Spleen (tissue), 11 donors: ENCODE measurements around the gene TNS1. TPM values are rescaled to one million over a fixed set of nuclear protein-coding genes. Genes with fewer than 3 reads are reported as not detected.
A peak's percentile ranks its signal among the peaks of the same experiment; 100 is the strongest.

ENCODE experiments used
- DNase-seq: peaks from one replicate; pipeline ENCODE4 v3.0.0-alpha.2; 2020
- H3K27ac ChIP-seq, 8 donors: fragments of 200-600 bp; sonication (generic) in 7 of 8; 1 replicate in 4 of 8; 2 replicates in 4 of 8; pipeline versions ENCODE4 v1.5.0 to v1.8.0; 2016 to 2021; ENCODE audit warnings: inconsistent platforms in 4 of 8, mild to moderate bottlenecking in 4 of 8, moderate library complexity in 1 of 8
- H3K27me3 ChIP-seq, 7 donors: fragments of 200-600 bp; sonication (generic) in 6 of 7; replicated peaks in 1 of 7; 1 replicate in 4 of 7; 2 replicates in 3 of 7; pipeline versions ENCODE4 v1.5.0 to v1.8.0; 2016 to 2021; ENCODE audit warnings: inconsistent platforms in 3 of 7, mild to moderate bottlenecking in 1 of 7
- H3K36me3 ChIP-seq, 6 donors: fragments of 200-600 bp; sonication (generic) in 5 of 6; 1 replicate in 4 of 6; 2 replicates in 2 of 6; pipeline versions ENCODE4 v1.5.0 to v1.8.0; 2016 to 2021; ENCODE audit warnings: inconsistent platforms in 2 of 6
- H3K4me1 ChIP-seq, 6 donors: fragments of 200-600 bp; sonication (generic) in 5 of 6; 1 replicate in 3 of 6; 2 replicates in 3 of 6; pipeline versions ENCODE4 v1.5.0 to v1.8.0; 2016 to 2021; ENCODE audit warnings: inconsistent platforms in 3 of 6
- H3K4me3 ChIP-seq, 8 donors: fragments of 200-600 bp; sonication (generic) in 7 of 8; 1 replicate in 4 of 8; 2 replicates in 4 of 8; pipeline versions ENCODE4 v1.5.0 to v1.8.0; 2016 to 2021; ENCODE audit warnings: inconsistent platforms in 4 of 8, mild to moderate bottlenecking in 4 of 8, moderate library complexity in 2 of 8
- H3K9me3 ChIP-seq, 8 donors: fragments of 200-600 bp; sonication (generic) in 7 of 8; 1 replicate in 4 of 8; 2 replicates in 4 of 8; pipeline versions ENCODE4 v1.5.0 to v1.8.0; 2016 to 2021; ENCODE audit warnings: inconsistent platforms in 4 of 8
- POLR2A ChIP-seq, 3 donors: fragments of 450-650 bp; IDR thresholded peaks; one replicate each; pipeline ENCODE4 v1.5.1; 2017; ENCODE audit warnings: antibody characterized with exemption in 3 of 3, mild to moderate bottlenecking in 1 of 3
- POLR2AphosphoS5 ChIP-seq, 3 donors: sonication (generic); formaldehyde crosslinking; IDR thresholded peaks; one replicate each; pipeline ENCODE4 v1.5.1; 2017; ENCODE audit warnings: antibody characterized with exemption in 3 of 3
- WGBS, 5 donors: extraction: QIAGEN DNeasy Blood & Tissue Kit in 3 of 5; methylation state at CpG; one replicate each; pipeline versions ENCODE4 v1.1.5 to v1.1.7; 2013 to 2018; 5-methylcytosine and 5-hydroxymethylcytosine counted together
- intact Hi-C: fragments of 100-400 bp; cut with DNase I; formaldehyde crosslinking; loops from one replicate; pipeline ENCODE4 v1.15.0; 2023; ENCODE audit warnings: low total_unique reads
- polyA plus RNA-seq, 3 donors: library from polyadenylated mRNA; stranded (reverse); fragments of 200-250 nt; gene quantifications; one replicate each; pipeline ENCODE4 v1.2.1, GENCODE V29; 2013
- total RNA-seq, 7 donors: library from RNA; depleted of rRNA in 3 of 7; stranded (reverse); fragments of >200 nt in 3 of 7; fragmentation: NEBNext Ultra II Directional in 4 of 7; extraction: Animal tissue kit (Norgen Biotek cat#: 25700) in 4 of 7; gene quantifications; one replicate each; pipeline versions ENCODE4 v1.1.0 to v1.2.1, GENCODE V29; 2016 to 2021
- TF ChIP-seq, protein P1 (sequence below), 11 experiments: fragments of 200-600 bp in 7 of 11; fragments of 450-650 bp in 4 of 11; sonication (generic) in 4 of 11; IDR thresholded peaks in 8 of 11; conservative IDR thresholded peaks in 3 of 11; 1 replicate in 7 of 11; 2 replicates in 4 of 11; pipeline versions ENCODE4 v1.4.0 to v1.8.0; 2016 to 2021; ENCODE audit warnings: antibody characterized with exemption in 11 of 11, inconsistent platforms in 4 of 11, mild to moderate bottlenecking in 1 of 11
- donor health status: healthy with polysubstance abuse.
- donor health status: DM: no; HTN: no; CAD: no; lungs with moderate emphysema.
- donor health status: DM: no; HTN: no; CAD: no.
- donor health status: Bipolar disorder and iron deficiency.
- donor health status: healthy.
- donor health status: DM: no; HTN: no; CAD: no.
- donor health status: DM: yes; HTN: yes; CAD: no.

TNS1 gene
- total and polyA plus RNA-seq, 10 donors = 6.9 to 580 (median 246) TPM

DNA sequence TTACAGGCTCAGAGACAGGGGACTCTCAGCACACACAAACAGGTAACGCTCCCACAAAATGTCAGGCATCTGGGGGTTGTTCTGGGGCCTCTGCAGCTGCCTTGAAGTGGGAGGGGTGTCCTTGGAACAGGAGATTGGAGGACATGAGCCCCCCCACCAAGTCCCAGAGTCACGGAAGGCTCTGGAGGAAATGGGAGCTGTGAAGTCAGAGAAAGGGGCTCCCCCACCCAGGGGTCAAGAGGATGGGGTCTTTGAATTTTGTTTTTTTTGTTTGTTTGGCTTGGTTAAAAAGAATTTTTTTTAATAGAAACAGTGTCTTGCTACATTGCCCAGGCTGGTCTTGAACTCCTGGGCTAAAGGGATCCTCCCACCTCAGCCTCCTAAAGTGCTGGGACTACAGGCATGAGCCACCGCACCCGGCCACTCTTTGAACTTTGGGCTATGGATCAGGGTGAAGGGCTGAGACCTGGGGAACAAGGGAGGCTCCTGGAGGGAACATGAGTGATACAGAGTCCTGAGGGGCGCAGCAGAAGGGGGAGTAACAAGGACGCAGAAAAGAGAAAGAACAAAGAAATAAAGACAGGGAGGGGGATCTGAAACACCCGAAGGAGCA lies 46.8 kb downstream of the TNS1 start:
- TF ChIP-seq POLR2A (IDR thresholded peaks at IDR 0.05) (no peak), POLR2AphosphoS5 (IDR thresholded peaks at IDR 0.05) (no peak)
- TF ChIP-seq, protein P1, sequence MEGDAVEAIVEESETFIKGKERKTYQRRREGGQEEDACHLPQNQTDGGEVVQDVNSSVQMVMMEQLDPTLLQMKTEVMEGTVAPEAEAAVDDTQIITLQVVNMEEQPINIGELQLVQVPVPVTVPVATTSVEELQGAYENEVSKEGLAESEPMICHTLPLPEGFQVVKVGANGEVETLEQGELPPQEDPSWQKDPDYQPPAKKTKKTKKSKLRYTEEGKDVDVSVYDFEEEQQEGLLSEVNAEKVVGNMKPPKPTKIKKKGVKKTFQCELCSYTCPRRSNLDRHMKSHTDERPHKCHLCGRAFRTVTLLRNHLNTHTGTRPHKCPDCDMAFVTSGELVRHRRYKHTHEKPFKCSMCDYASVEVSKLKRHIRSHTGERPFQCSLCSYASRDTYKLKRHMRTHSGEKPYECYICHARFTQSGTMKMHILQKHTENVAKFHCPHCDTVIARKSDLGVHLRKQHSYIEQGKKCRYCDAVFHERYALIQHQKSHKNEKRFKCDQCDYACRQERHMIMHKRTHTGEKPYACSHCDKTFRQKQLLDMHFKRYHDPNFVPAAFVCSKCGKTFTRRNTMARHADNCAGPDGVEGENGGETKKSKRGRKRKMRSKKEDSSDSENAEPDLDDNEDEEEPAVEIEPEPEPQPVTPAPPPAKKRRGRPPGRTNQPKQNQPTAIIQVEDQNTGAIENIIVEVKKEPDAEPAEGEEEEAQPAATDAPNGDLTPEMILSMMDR (IDR thresholded peaks at IDR 0.05 in 8 of 11, conservative IDR thresholded peaks at IDR 0.05 in 3 of 11) = no peak
- 71 to 83% (median 73%) methylated on average over 7 of the region's 7 CpGs for WGBS, 5 donors
- H3K27ac ChIP-seq = peak overlapping the region in 1 of 8 donors; percentile 66

DNA sequence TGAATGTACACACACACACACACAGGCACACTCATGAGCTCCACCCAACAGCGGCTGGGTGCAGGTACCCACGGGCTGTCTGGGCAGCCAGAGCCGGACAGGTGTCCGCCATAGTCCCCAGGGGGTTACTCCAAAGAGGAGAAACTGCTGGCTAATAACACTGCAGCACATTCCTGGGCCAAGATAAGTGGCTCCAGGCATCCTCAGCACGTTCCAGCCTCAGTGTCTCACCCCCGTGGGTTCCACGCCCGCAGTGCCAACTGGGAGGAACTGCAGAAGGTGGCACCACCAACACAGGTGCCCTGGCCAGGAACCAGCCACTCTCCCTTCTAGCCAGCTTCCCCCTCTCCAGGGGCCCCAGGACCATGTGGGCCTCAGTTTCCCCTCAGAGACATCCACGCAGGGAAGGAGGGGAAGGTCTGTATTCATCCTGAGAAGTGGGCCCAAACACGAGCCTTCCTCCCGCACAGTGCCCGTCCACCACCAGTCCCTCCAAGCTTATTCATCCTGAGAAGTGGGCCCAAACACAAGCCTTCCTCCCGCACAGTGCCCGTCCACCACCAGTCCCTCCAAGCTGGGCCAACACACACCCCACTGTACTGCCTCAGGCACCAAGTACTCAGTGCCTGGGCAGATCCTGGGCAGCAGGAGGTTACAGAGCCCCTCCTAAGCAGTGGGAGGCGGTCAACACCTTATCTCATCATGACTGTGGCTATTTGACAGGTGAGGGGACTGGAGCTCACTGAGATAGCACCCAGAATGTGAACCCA lies 47.6 kb downstream of the TNS1 start:
- 87 to 95% (median 94%) methylated on average over 12 to 15 of the region's 15 CpGs for WGBS, 5 donors
- peak; percentile 62 for DNase-seq
- Histone ChIP-seq H3K36me3 (no peaks in the 10 kb centered on the region), H3K27ac (peak overlapping the region in 3 of 8 donors; percentile 66 to 73 (median 72)), H3K27me3 (peaks cover 0 to 3% (median 0%) of the 10 kb centered on the region in 7 donors), H3K4me1 (peaks cover 4 to 69% (median 31%) of the 10 kb centered on the region in 6 donors), H3K4me3 (no peak overlapping the region), H3K9me3 (no peaks in the 10 kb centered on the region)
- intact Hi-C loops = no loop called here
- TF ChIP-seq, protein P1 (IDR thresholded peaks at IDR 0.05 in 8 of 11, conservative IDR thresholded peaks at IDR 0.05 in 3 of 11) = no peak
- TF ChIP-seq POLR2AphosphoS5 (IDR thresholded peaks at IDR 0.05) (no peak), POLR2A (IDR thresholded peaks at IDR 0.05) (no peak)

More for the DNA sequence above, 46.8 kb downstream of the TNS1 start:
- intact Hi-C loops = no loop called here
- H3K27me3 ChIP-seq = peaks cover 0 to 3% (median 0%) of the 10 kb centered on the region in 7 donors
- no peaks in the 10 kb centered on the region for H3K36me3 ChIP-seq
- H3K4me3 ChIP-seq = no peak overlapping the region
- no peaks in the 10 kb centered on the region for H3K9me3 ChIP-seq
- DNase-seq = no peak
- H3K4me1 ChIP-seq = peaks cover 0 to 62% (median 26%) of the 10 kb centered on the region in 6 donors

DNA sequence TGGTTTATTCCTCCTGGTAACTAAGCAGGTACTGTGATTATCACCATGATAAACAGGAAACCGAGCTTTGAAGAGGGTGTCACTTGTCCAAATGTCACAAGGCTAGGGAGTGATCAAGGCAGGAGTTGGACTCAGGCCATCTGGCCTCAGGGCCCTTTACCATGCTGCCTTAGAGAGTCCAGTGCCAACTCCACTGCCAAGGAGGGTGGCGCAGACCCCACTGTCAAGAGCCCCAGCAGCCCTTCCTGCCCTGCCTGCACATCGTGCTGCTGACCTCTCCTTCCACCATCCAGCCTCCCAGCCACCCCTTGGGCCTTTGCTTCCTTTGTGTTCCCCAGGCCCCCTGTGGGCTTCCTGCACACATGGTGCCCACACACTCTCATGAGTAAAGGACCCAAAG lies 48.3 kb downstream of the TNS1 start:
- 40 to 82% (median 64%) methylated on average over 2 to 3 of the region's 3 CpGs for WGBS, 5 donors
- peaks cover 4 to 74% (median 35%) of the 10 kb centered on the region in 6 donors for H3K4me1 ChIP-seq
- no peak overlapping the region for H3K4me3 ChIP-seq

More for the DNA sequence above, 48.3 kb downstream of the TNS1 start:
- peak; percentile 57 for DNase-seq
- intact Hi-C loops = no loop called here
- Histone ChIP-seq H3K9me3 (no peaks in the 10 kb centered on the region), H3K27ac (peak overlapping the region in 5 of 8 donors; percentile 26 to 73 (median 67)), H3K27me3 (peaks cover 0 to 3% (median 0%) of the 10 kb centered on the region in 7 donors), H3K36me3 (no peaks in the 10 kb centered on the region)
- TF ChIP-seq, protein P1 (IDR thresholded peaks at IDR 0.05 in 8 of 11, conservative IDR thresholded peaks at IDR 0.05 in 3 of 11) = no peak
- TF ChIP-seq POLR2A (IDR thresholded peaks at IDR 0.05) = no peak
